ENCODE measurements around the gene ARAP1. TPM values are rescaled to one million over a fixed set of nuclear protein-coding genes. Genes with fewer than 3 reads are reported as not detected.
A peak's percentile ranks its signal among the peaks of the same experiment; 100 is the strongest.

The ARAP1 gene
- total RNA-seq, 1 donor, result 74.3 TPM

DNA sequence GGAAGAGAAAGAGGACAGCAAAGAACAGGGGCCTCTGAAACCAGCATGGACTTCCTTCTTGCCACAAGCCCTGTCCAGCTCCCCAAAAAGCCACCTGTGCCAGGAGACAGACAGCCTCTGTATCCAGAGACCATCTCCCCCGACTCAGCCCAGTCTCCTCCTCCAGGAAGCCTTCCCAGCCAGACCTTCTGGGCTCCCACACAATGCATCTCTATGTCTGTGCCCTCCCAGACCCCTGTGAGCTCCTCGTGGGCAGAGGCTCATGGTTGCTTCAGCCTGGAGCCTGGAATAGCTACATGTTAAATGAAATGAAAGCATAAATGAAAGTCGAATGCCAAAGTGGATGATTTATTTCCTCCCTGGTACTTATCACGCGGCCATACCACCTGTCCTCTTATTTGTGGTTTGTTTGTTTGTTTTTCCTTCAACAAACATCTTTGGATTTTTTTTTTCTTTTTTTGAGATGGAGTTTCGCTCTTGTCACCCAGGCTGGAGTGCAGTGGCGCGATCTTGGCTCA lies 7.3 kb upstream of the ARAP1 start:
- H3K9me3 ChIP-seq (ENCODE audit: low read depth, low read length), result no peaks in the 10 kb centered on the region
- no peaks in the 10 kb centered on the region for H3K27me3 ChIP-seq (ENCODE audit: insufficient read depth, low read length)
- no peak overlapping the region for H3K4me3 ChIP-seq (ENCODE audit: low read length)
- peaks cover 12% of the 10 kb centered on the region for H3K4me1 ChIP-seq (ENCODE audit: insufficient read depth, low read length)

DNA sequence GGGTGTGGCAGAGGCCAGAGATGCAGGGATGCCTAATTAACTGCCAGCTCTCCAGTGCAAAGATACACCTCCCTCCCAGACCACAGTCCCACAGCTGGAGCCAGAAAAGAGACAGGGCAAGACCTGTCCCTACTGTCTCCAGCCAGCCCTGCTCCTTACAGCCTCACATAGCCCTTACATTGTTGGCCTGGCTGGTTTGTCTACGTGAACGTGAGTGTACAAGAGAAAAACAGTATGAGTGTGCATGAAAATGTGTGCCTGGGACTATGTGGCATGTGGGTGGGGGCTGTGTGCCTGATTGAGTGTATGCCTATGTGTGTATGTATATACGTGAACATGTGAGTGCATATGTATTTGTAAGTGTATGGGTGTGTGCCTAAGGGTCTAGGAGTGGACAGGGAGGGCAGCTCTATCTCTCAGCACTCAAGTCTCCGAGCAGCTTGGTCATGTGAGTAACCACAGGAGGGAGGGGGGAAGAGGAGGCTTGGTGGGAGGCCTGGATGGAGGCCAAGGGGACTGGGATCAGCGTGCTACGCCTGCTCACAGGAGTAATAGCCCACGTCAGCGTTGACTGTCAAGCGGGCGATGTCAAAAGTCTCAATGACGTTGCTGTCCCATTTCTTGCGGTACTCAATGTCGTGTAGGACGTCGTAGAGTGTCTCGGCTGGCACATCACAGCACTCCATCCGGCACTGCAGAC lies 6.6 kb upstream of the ARAP1 start:
- Histone ChIP-seq H3K4me1 (ENCODE audit: insufficient read depth, low read length) (peaks cover 12% of the 10 kb centered on the region), H3K27me3 (ENCODE audit: insufficient read depth, low read length) (no peaks in the 10 kb centered on the region), H3K4me3 (ENCODE audit: low read length) (no peak overlapping the region), H3K9me3 (ENCODE audit: low read depth, low read length) (no peaks in the 10 kb centered on the region)

DNA sequence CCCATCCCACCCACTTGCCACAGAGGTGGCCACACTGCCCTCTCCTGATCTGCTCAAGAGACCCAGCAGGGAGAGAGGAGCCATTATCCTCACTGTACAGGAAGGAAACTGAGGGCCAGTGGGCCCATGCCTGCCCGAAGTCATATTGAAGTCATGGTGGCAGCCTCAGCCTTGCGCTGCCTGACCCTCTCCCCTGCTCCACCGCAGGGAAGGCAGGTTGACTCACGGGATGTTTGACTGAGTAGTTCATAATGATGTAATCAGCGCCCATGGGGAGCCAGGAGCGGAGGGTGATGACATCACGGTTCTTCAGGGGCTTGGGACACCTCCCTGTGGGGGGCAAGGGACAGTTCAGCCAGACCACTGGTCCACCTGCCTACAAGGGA lies 6.1 kb upstream of the ARAP1 start:
- H3K27me3 ChIP-seq (ENCODE audit: insufficient read depth, low read length), result no peaks in the 10 kb centered on the region
- H3K4me1 ChIP-seq (ENCODE audit: insufficient read depth, low read length), result peaks cover 17% of the 10 kb centered on the region
- H3K9me3 ChIP-seq (ENCODE audit: low read depth, low read length), result no peaks in the 10 kb centered on the region

DNA sequence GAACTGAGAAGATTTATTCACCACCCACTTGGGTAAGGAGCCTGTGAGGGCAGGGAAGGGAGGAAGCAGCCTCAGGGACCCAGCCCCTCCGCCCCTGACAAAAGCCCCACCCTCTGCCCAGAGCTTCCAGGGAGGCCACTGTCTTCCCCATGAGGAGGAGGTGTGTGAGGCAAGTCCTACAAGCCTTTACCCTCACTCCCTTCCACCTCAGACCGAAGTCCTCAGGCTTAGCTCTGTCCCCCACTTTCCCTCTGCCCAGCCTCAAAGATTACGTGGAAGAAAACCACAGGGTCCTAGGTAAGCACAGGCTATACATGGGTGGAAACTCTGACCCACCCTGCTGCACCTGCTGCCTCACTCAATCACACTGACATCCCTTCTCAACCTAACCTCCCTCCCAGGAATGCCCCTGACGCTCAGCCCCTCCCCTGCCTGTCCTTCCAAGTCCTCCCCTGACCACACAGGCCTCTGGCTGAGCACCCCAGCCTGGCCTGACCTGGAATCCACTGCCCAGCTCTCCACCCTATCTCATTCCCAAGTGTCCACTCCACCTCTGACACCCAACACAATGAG lies 3.6 kb upstream of the ARAP1 start:
- Histone ChIP-seq H3K27me3 (ENCODE audit: insufficient read depth, low read length) (no peaks in the 10 kb centered on the region), H3K4me1 (ENCODE audit: insufficient read depth, low read length) (peaks cover 31% of the 10 kb centered on the region), H3K4me3 (ENCODE audit: low read length) (no peak overlapping the region), H3K9me3 (ENCODE audit: low read depth, low read length) (no peaks in the 10 kb centered on the region)

More for the DNA sequence above, 6.1 kb upstream of the ARAP1 start:
- no peak overlapping the region for H3K4me3 ChIP-seq (ENCODE audit: low read length)

DNA sequence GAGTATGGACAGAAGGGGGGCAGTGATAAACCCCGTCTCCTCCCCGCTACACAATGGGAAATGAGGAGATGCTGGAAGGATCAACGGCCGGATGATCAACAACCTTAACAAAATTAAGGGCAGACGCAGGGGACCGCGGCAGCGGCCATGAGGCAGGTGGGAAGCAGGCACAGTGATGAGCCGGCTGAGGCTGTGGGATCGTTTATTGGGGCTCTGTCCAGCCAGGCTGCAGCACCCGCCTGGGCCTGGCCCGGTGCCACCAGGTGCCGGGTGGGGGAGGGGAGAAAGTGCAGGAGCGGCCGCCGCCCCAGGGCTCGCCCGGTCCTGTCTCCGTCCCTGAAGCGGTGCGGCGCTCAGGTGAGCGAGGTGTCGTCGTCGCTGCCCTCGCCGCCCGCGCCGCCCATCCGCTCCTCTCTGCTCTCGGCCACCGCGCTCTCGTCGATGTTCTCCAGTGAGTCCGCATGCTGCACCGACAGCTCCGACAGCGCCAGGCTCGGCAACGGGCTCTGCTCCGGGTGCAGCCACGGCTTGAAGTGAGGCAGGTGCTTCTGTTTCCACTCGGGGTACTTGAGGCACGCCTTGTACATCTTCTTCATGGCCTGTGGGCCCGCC lies 2.4 kb upstream of the ARAP1 start:
- H3K4me3 ChIP-seq (ENCODE audit: low read length), result no peak overlapping the region
- H3K4me1 ChIP-seq (ENCODE audit: insufficient read depth, low read length), result peaks cover 38% of the 10 kb centered on the region
- H3K27me3 ChIP-seq (ENCODE audit: insufficient read depth, low read length), result no peaks in the 10 kb centered on the region
- H3K9me3 ChIP-seq (ENCODE audit: low read depth, low read length), result no peaks in the 10 kb centered on the region

DNA sequence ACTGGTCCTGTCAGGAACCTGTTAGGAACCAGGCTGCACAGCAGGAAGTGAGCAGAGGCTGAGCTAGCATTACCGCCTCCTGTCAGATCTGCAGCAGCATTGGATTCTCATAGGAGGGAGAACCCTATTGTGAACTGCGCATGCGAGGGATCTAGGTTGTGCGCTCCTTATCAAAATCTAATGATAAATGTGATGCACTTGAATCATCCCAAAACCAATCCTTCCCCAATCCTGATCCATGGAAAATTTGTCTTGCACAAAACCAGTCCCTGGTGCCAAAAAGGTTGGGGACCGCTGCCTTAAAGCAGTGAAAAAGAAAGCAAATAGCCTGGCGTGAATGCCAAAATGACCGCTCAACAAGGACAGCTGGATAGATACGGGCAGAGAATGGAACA lies 1.9 kb upstream of the ARAP1 start:
- no peak overlapping the region for H3K4me3 ChIP-seq (ENCODE audit: low read length)
- peaks cover 43% of the 10 kb centered on the region for H3K4me1 ChIP-seq (ENCODE audit: insufficient read depth, low read length)
- H3K9me3 ChIP-seq (ENCODE audit: low read depth, low read length), result no peaks in the 10 kb centered on the region
- no peaks in the 10 kb centered on the region for H3K27me3 ChIP-seq (ENCODE audit: insufficient read depth, low read length)

DNA sequence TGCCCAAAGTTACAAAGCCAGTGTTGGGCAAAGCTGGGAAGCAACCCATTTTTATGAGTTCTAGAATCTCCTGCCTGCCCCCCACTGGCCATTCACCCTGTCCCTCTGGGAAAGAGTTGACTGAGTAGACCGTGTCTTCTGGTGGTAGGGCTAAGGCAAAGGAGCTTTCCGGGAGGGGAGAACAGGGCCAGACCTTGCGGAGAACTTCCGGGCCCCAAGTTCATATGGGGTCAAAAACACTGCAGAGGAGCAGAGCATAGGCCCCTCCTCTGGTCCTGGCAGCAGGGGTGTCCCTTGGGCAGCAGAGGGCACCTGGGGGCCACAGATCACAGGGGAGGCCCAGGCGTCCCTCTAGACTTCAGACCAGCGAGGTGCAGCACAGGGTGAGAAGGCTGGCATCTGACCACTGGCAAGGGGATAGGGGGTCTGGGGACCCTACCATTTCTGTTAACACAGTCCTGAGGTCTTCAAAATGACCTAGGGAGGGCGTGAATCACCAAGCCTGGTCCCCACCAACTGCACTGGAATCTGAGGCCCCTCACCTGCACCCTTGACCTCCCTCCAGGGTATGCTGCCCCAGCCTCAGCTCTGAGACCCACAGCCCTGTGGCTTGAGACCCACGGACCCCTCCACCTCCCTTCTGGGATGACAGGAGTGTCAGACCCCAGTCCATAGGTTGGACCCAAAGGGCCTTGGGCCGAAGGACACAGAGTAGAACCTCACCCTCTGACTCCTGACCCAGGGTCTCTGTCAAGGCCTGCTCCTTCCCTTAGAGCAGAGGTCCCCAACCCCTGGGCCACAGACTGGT lies 1.3 kb upstream of the ARAP1 start:
- Histone ChIP-seq H3K4me1 (ENCODE audit: insufficient read depth, low read length) (peaks cover 49% of the 10 kb centered on the region), H3K9me3 (ENCODE audit: low read depth, low read length) (no peaks in the 10 kb centered on the region), H3K27me3 (ENCODE audit: insufficient read depth, low read length) (no peaks in the 10 kb centered on the region), H3K4me3 (ENCODE audit: low read length) (no peak overlapping the region)

DNA sequence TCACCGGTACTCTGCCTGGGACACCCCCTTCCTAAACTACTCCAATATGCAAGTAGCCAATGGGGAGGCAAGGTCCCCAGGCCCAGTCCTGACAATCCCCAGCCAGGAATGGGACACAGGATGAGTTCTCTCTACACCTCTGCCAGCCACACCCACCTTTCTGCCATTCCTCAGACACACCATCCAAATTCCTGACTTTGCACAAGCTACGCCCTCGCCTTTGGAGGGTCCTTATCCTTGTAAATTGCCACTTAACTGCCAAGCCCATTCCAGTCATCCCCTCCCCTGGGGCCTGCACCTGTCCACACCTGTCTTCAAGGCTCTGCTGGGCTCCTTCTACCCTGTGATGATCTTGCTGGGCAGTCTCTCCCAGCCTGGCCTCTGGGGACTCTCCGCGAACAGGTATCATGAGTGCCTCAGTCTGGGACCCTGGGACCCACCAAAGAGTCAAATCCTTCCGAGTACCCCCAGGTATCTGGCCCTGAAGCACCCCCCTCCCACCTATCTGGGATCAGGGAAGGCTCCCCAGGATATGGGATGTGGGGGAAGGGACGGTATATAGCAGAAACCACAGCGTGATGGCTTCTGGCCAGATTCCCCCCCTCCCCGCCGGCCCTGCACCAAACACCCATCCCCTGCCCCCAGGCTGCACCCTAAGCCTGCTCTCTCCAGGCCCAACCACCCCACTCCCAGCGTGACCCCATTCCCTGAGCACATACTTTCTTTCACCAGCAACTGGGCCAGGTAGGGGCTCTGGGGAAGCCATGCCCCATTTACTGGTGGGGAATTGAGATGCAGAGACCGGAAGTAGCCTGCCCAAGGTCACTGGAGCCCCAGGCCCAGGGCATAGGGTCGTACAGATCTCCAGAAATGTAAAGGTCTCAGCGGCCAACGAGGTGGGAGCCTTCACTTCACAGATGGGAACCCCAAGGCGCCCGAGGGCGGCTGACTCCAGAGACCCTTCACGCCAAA lies 806 bp downstream of the ARAP1 start:
- Histone ChIP-seq H3K9me3 (ENCODE audit: low read depth, low read length) (no peaks in the 10 kb centered on the region), H3K4me1 (ENCODE audit: insufficient read depth, low read length) (peaks cover 50% of the 10 kb centered on the region), H3K27me3 (ENCODE audit: insufficient read depth, low read length) (no peaks in the 10 kb centered on the region), H3K4me3 (ENCODE audit: low read length) (peak overlapping the region; percentile 92)

DNA sequence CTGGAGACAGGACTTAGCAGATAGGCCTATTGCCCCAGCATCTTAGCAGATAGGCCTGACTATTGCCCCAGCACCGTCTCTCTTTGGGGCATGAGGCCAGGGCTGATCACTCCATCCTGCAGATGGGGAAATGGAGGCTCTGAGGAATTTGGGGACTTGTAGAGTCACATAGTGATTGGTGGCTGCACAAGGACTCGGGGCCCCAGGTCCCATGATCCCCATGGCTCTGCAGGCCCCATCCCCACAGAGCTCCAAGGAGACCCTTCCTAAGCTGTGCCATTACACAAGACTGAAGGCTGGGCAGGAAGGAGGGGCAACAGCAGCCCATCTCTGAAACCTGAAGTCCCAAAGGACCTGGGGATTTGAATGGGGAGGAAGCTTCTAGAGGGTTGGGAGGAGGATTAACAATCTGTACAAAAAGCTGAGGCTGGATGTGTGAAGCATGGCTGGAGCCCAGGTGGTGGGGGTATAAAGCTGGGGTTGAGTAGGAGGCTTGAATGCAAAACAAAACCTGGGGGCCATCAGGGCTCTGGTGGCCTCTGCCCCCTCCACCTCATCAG lies 1.6 kb downstream of the ARAP1 start:
- Histone ChIP-seq H3K9me3 (ENCODE audit: low read depth, low read length) (no peaks in the 10 kb centered on the region), H3K4me3 (ENCODE audit: low read length) (no peak overlapping the region), H3K27me3 (ENCODE audit: insufficient read depth, low read length) (no peaks in the 10 kb centered on the region), H3K4me1 (ENCODE audit: insufficient read depth, low read length) (peaks cover 52% of the 10 kb centered on the region)

DNA sequence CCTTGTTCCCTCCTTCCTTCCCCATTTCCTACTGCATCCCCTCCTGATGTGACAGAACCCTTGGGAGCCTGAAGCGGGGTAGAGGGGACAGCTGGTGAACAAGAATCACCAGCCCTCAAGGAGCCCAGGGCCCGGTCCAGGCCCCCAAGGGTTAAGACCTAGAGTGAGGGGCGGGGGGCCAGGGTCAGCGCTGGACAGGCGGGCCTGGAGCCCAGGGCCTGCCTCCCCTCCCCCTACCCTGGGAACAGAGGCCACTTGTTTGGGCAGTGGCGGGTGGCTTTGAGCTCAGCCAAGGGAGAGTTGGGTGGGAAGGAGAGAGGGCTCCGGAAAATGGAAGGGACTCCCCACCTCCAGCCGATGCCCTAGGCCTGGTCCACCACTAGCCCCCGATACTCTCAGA lies 2.1 kb downstream of the ARAP1 start:
- H3K4me1 ChIP-seq (ENCODE audit: insufficient read depth, low read length), result peaks cover 56% of the 10 kb centered on the region
- H3K27me3 ChIP-seq (ENCODE audit: insufficient read depth, low read length), result no peaks in the 10 kb centered on the region
- H3K4me3 ChIP-seq (ENCODE audit: low read length), result no peak overlapping the region
- no peaks in the 10 kb centered on the region for H3K9me3 ChIP-seq (ENCODE audit: low read depth, low read length)

DNA sequence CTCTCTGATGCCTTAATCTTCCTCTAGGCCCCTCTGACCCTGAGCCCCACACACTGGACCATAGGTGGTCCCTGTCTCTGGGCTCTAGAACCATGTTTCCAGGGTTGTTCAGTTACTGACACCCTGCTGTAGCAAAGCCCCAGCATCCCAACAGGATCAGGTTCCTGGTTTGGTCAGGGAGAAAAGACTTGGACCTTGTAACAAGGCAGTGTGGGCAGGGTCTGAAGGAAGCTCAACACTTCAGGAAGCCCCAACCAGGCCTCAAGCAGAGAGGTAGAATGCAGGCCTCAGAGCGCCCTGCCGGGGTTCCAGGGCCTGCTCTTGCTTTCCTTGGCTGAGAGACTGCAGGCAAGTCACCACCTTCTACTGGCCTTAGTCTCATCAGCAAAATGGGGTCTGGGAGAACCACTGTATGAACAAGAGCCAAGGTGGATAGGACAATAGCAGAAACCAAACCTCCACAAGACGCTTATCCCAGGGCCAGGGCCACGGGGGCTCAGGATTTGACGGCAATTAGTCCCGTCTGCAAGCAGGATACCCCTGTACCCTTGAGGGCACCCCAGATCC lies 4.8 kb downstream of the ARAP1 start:
- Histone ChIP-seq H3K9me3 (ENCODE audit: low read depth, low read length) (no peaks in the 10 kb centered on the region), H3K4me1 (ENCODE audit: insufficient read depth, low read length) (peaks cover 67% of the 10 kb centered on the region), H3K4me3 (ENCODE audit: low read length) (no peak overlapping the region), H3K27me3 (ENCODE audit: insufficient read depth, low read length) (no peaks in the 10 kb centered on the region)

DNA sequence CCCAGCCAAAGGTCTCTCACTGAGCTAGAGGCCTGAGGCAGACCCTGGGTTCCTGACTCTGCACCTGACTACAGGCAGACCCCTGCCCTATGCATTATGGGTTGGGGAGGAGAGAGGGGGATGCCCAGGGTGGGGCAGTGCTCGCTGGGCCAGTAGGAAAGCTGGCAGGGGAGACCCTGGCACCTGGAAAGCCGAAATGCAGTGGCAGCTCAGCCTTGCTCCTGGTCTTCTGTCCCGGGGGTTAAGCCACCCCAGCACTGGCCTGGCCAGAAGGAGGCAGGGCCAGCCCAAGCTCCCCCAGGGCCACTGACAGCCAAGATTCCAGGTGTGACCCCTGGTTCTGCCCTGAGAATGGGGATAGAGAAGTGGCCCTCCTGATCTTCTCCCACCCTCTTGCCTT lies 5.4 kb downstream of the ARAP1 start:
- Histone ChIP-seq H3K9me3 (ENCODE audit: low read depth, low read length) (no peaks in the 10 kb centered on the region), H3K27me3 (ENCODE audit: insufficient read depth, low read length) (no peaks in the 10 kb centered on the region), H3K4me3 (ENCODE audit: low read length) (no peak overlapping the region), H3K4me1 (ENCODE audit: insufficient read depth, low read length) (peaks cover 71% of the 10 kb centered on the region)

DNA sequence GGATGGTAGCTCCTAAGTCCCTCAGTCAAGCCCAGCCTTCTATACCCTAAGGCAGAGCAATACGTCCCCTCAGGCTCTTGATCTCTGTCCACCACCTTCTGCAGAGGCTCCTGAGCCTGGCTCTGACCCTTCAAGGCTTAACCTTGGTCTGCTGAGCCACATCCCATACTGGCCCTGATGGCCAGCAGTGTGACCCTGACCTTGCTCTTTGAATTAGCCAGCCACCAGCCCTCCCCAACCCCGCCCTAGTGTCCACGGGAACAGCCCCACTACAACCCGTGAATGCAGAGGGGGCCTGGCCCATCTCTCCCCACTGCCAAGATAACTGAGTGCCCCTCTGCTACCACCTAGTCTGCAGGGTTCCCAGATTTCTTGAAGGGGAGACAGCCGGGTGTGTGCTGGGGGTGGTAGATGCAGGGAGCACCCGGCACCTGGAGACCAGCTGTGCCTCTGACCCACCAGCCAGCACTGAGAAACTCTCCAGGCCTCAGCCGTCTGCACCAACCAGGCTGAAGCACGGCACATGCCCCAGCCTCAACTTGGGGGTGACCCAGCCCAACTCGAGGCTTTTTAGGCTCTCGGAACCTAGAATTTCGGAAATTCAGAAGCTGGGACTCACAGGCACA lies 6.2 kb downstream of the ARAP1 start:
- Histone ChIP-seq H3K4me3 (ENCODE audit: low read length) (no peak overlapping the region), H3K27me3 (ENCODE audit: insufficient read depth, low read length) (no peaks in the 10 kb centered on the region), H3K4me1 (ENCODE audit: insufficient read depth, low read length) (peaks cover 71% of the 10 kb centered on the region), H3K9me3 (ENCODE audit: low read depth, low read length) (no peaks in the 10 kb centered on the region)

Data from mononuclear cell (primary cell).